NCI-H1417 treated with DMSO at 0.1 percent for 48 hours (cell line): ENCODE data around the gene LRP6.
"Not testable (repeated sequence)": the region's sequence is repeated elsewhere in the genome, so short reads cannot be mapped to it uniquely, and the experiment has no call there.

Experiments
- DNase-seq: peaks from one replicate; lab custom pipeline; 2025; lab: John Stamatoyannopoulos, UW

The LRP6 gene

GRCh38 chr12:12180575-12180974 is 86.3 kb downstream of the LRP6 start:
- no peak for DNase-seq

GRCh38 chr12:12180136-12180535 is 86.7 kb downstream of the LRP6 start:
- no peak for DNase-seq

- no peak for DNase-seq
These were observed 88.3 kb downstream of the LRP6 start for GRCh38 chr12:12178559-12178958.

GRCh38 chr12:12176402-12176801 is 90.4 kb downstream of the LRP6 start:
- no peak for DNase-seq

GRCh38 chr12:12171991-12172511 is 94.8 kb downstream of the LRP6 start:
- no peak for DNase-seq

GRCh38 chr12:12167847-12168246 is 99.0 kb downstream of the LRP6 start:
- no peak for DNase-seq

GRCh38 chr12:12166751-12167150 is 100.1 kb downstream of the LRP6 start:
- no peak for DNase-seq

GRCh38 chr12:12159988-12160387 is 106.9 kb downstream of the LRP6 start:
- no peak for DNase-seq

GRCh38 chr12:12158858-12159257 is 108.0 kb downstream of the LRP6 start:
- DNase-seq = no peak

- no peak for DNase-seq
These were observed 109.4 kb downstream of the LRP6 start for GRCh38 chr12:12157424-12157823.

- DNase-seq = no peak
These were observed 110.0 kb downstream of the LRP6 start for GRCh38 chr12:12156828-12157227.

GRCh38 chr12:12156116-12156515 is 110.7 kb downstream of the LRP6 start:
- no peak for DNase-seq

- no peak for DNase-seq
These were observed 113.2 kb downstream of the LRP6 start for GRCh38 chr12:12153596-12153995.

GRCh38 chr12:12147111-12147510 is 119.7 kb downstream of the LRP6 start:
- DNase-seq = no peak

- not testable (repeated sequence) for DNase-seq
These were observed 122.3 kb downstream of the LRP6 start for GRCh38 chr12:12144531-12144930.

GRCh38 chr12:12141000-12141399 is 125.8 kb downstream of the LRP6 start:
- DNase-seq = no peak

- no peak for DNase-seq
These were observed 128.4 kb downstream of the LRP6 start for GRCh38 chr12:12138203-12139154.

- DNase-seq = no peak
These were observed 133.1 kb downstream of the LRP6 start for GRCh38 chr12:12133785-12134184.

- no peak for DNase-seq
These were observed 133.6 kb downstream of the LRP6 start for GRCh38 chr12:12133259-12133658.

GRCh38 chr12:12128670-12129069 is 138.2 kb downstream of the LRP6 start:
- no peak for DNase-seq

GRCh38 chr12:12127304-12127703 is 139.5 kb downstream of the LRP6 start:
- no peak for DNase-seq

- DNase-seq = no peak
These were observed 140.3 kb downstream of the LRP6 start for GRCh38 chr12:12126551-12126950.

- DNase-seq = no peak
These were observed 143.7 kb downstream of the LRP6 start for GRCh38 chr12:12123036-12123604.
